ENCODE data around the gene MRPS27.

DNA sequence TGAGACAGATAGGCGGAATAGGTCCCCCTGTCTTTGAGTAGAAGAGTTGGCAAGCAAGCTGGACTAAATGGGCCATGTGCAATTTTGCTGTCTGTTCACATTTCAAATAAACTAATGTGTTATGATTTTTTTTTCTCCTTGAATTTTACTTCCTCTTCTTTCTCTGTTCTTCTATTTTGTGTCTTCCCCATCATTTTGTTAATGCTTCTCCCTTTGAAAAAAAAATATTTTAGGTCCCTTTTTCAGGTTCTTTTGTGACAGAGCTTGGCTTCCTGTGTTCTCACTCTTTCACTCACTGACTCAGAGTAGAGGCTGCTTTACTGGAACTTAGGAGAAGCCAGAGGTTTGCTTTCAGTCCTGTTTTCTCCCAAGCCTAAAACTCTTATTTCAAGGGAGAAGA lies 48.2 kb upstream of the MRPS27 start:
- TF ChIP-seq, protein P1, sequence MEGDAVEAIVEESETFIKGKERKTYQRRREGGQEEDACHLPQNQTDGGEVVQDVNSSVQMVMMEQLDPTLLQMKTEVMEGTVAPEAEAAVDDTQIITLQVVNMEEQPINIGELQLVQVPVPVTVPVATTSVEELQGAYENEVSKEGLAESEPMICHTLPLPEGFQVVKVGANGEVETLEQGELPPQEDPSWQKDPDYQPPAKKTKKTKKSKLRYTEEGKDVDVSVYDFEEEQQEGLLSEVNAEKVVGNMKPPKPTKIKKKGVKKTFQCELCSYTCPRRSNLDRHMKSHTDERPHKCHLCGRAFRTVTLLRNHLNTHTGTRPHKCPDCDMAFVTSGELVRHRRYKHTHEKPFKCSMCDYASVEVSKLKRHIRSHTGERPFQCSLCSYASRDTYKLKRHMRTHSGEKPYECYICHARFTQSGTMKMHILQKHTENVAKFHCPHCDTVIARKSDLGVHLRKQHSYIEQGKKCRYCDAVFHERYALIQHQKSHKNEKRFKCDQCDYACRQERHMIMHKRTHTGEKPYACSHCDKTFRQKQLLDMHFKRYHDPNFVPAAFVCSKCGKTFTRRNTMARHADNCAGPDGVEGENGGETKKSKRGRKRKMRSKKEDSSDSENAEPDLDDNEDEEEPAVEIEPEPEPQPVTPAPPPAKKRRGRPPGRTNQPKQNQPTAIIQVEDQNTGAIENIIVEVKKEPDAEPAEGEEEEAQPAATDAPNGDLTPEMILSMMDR (IDR thresholded peaks at IDR 0.05), result no peak
- TF ChIP-seq POLR2A (IDR thresholded peaks at IDR 0.05), result no peak
- no peak for TF ChIP-seq EP300 (IDR thresholded peaks at IDR 0.05)
